Endodermal cell (in vitro differentiated cells): Measurements from ENCODE around the gene MYL7. TPM values are rescaled to one million over a fixed set of nuclear protein-coding genes. Genes with fewer than 3 reads are reported as not detected.
A peak's percentile ranks its signal among the peaks of the same experiment; 100 is the strongest.
"Not testable (repeated sequence)": the region's sequence is repeated elsewhere in the genome, so short reads cannot be mapped to it uniquely, and the experiment has no call there.

Experiments
- DNase-seq: peaks from one replicate; pipeline ENCODE4 v3.0.0-alpha.2; 2017
- H3K27ac ChIP-seq: 2 replicates; pipeline ENCODE4 v1.5.1; 2013; ENCODE audit warnings: mild to moderate bottlenecking, low read depth, low read length, moderate library complexity
- H3K27me3 ChIP-seq: 2 replicates; pipeline ENCODE4 v1.6.1; 2013; ENCODE audit warnings: mild to moderate bottlenecking, low read length, moderate library complexity; ENCODE audit not compliant: insufficient read depth, control insufficient read depth, poor library complexity, severe bottlenecking
- H3K36me3 ChIP-seq: 2 replicates; pipeline ENCODE4 v1.7.0; 2013; ENCODE audit warnings: mild to moderate bottlenecking, low read length, moderate library complexity; ENCODE audit not compliant: control insufficient read depth, insufficient read depth
- H3K4me1 ChIP-seq: one replicate; pipeline ENCODE4 v1.7.0; 2013; ENCODE audit warnings: low read length; ENCODE audit not compliant: control insufficient read depth, insufficient read depth
- H3K4me3 ChIP-seq: 2 replicates; pipeline ENCODE4 v1.5.1; 2013; ENCODE audit warnings: mild to moderate bottlenecking, low read length, moderate library complexity
- H3K9ac ChIP-seq: 2 replicates; pipeline ENCODE4 v1.6.1; 2013; ENCODE audit warnings: mild to moderate bottlenecking, low read length, moderate library complexity; ENCODE audit not compliant: poor library complexity, severe bottlenecking; ENCODE audit errors: extremely low read depth
- H3K9me3 ChIP-seq: 2 replicates; pipeline ENCODE4 v1.6.1; 2013; ENCODE audit warnings: mild to moderate bottlenecking, low read length, moderate library complexity; ENCODE audit not compliant: control insufficient read depth
- H3K27ac Mint-ChIP-seq: 2 replicates; pipeline ENCODE4 v1.8.0; 2020; ENCODE audit warnings: mixed read lengths
- H3K27me3 Mint-ChIP-seq: 2 replicates; pipeline ENCODE4 v1.8.0; 2021; ENCODE audit warnings: mild to moderate bottlenecking, mixed read lengths; ENCODE audit not compliant: insufficient read depth
- H3K36me3 Mint-ChIP-seq: 2 replicates; pipeline ENCODE4 v1.8.0; 2020; ENCODE audit warnings: low read depth, mixed read lengths
- H3K4me1 Mint-ChIP-seq: 2 replicates; pipeline ENCODE4 v1.8.0; 2020; ENCODE audit warnings: mixed read lengths
- H3K4me3 Mint-ChIP-seq: 2 replicates; pipeline ENCODE4 v1.8.0; 2020; ENCODE audit warnings: mild to moderate bottlenecking, moderate library complexity, mixed read lengths
- H3K9me3 Mint-ChIP-seq: 2 replicates; pipeline ENCODE4 v1.8.0; 2020; ENCODE audit warnings: mild to moderate bottlenecking, mixed read lengths
- WGBS, 2 experiments: methylation state at CpG; one replicate each; pipeline versions ENCODE4 v1.1.5 to v1.1.7; 2013; ENCODE audit warnings: missing lambda C conversion rate in 2 of 2, mixed read lengths in 1 of 2; ENCODE audit not compliant: insufficient coverage in 1 of 2, insufficient read length in 1 of 2; 5-methylcytosine and 5-hydroxymethylcytosine counted together
- total RNA-seq, 2 donors: library from RNA; stranded (reverse); fragmentation: NEBNext Ultra II Directional in 1 of 2; extraction: Animal tissue kit (Norgen Biotek cat#: 25700) in 1 of 2; gene quantifications; 2 replicates in 1 of 2; 3 replicates in 1 of 2; pipeline ENCODE4 v1.2.1, GENCODE V29; 2021
- TF ChIP-seq, protein P1 (sequence below): fragments of 200-600 bp; sonication (generic); conservative IDR thresholded peaks from 2 replicates; pipeline ENCODE4 v1.5.0; 2021; ENCODE audit warnings: antibody characterized with exemption, mild to moderate bottlenecking

MYL7 gene
- total RNA-seq, 2 donors from 2014 or later: 115 to 120 TPM

- H3K27ac Mint-ChIP-seq: no peak overlapping the region
- peak; percentile 35 for DNase-seq
- H3K4me1 ChIP-seq: no peaks in the 10 kb centered on the region
- TF ChIP-seq, protein P1, sequence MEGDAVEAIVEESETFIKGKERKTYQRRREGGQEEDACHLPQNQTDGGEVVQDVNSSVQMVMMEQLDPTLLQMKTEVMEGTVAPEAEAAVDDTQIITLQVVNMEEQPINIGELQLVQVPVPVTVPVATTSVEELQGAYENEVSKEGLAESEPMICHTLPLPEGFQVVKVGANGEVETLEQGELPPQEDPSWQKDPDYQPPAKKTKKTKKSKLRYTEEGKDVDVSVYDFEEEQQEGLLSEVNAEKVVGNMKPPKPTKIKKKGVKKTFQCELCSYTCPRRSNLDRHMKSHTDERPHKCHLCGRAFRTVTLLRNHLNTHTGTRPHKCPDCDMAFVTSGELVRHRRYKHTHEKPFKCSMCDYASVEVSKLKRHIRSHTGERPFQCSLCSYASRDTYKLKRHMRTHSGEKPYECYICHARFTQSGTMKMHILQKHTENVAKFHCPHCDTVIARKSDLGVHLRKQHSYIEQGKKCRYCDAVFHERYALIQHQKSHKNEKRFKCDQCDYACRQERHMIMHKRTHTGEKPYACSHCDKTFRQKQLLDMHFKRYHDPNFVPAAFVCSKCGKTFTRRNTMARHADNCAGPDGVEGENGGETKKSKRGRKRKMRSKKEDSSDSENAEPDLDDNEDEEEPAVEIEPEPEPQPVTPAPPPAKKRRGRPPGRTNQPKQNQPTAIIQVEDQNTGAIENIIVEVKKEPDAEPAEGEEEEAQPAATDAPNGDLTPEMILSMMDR: no peak
- H3K36me3 Mint-ChIP-seq: no peaks in the 10 kb centered on the region
- H3K27me3 ChIP-seq: peaks cover 4% of the 10 kb centered on the region
- peaks cover 21% of the 10 kb centered on the region for H3K27me3 Mint-ChIP-seq
- WGBS, 2 experiments: 91 to 99% methylated on average over 7 of the region's 7 CpGs
- no peaks in the 10 kb centered on the region for H3K9me3 ChIP-seq
- H3K4me1 Mint-ChIP-seq: peaks cover 4% of the 10 kb centered on the region
- no peaks in the 10 kb centered on the region for H3K9me3 Mint-ChIP-seq
- H3K4me3 ChIP-seq: no peak overlapping the region
- no peak overlapping the region for H3K27ac ChIP-seq
- H3K4me3 Mint-ChIP-seq: no peak overlapping the region
- H3K36me3 ChIP-seq: no peaks in the 10 kb centered on the region
- no peak overlapping the region for H3K9ac ChIP-seq
Observed at GRCh38 chr7:44176486-44176885, 35.4 kb upstream of the MYL7 start.

DNA sequence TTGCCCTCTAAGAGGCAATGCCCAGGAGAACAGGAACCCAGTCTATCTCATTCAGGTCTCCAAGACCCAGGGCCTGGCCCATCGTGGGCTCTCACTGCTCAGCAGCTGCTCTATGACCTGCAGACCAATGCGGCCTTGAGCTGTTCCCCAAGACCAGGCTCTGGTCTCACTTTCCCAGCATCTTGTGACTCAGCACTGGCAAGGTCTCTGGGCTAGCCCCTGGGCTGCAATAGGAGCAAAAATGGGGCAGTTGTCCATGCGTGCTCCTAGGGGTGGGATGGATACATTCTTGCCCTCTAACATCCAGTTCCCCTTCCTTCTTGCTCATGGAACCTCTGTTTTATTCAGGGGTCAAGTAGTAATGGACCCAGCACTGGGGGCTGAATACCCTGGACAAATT, 34.6 kb upstream of the MYL7 start:
- Histone ChIP-seq H3K36me3 (no peaks in the 10 kb centered on the region), H3K9me3 (no peaks in the 10 kb centered on the region), H3K27me3 (peaks cover 4% of the 10 kb centered on the region), H3K4me3 (no peak overlapping the region), H3K27ac (no peak overlapping the region), H3K4me1 (no peaks in the 10 kb centered on the region), H3K9ac (no peak overlapping the region)
- Mint-ChIP-seq H3K9me3 (peaks cover 2% of the 10 kb centered on the region), H3K4me3 (no peak overlapping the region), H3K36me3 (no peaks in the 10 kb centered on the region), H3K27me3 (peaks cover 17% of the 10 kb centered on the region), H3K27ac (no peak overlapping the region), H3K4me1 (peaks cover 4% of the 10 kb centered on the region)
- DNase-seq: no peak
- TF ChIP-seq, protein P1: no peak
- 77 to 89% methylated on average over 2 to 3 of the region's 3 CpGs for WGBS, 2 experiments

DNA sequence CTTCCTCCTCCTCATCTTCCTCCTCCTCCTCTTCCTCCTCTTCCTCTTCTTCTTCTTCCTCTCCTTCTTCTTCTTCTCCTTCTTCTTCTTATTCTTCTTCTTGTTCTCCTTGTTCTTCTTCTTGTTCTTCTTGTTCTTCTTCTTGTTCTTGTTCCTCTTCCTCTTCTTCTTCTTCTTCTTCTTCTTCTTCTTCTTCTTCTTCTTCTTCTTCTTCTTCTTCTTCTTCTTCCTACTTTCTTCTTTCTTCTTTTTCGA, 33.5 kb upstream of the MYL7 start:
- not testable (repeated sequence) for H3K9me3 ChIP-seq, H3K4me1 Mint-ChIP-seq, H3K4me3 ChIP-seq, H3K27ac Mint-ChIP-seq, H3K36me3 ChIP-seq, H3K27ac ChIP-seq, H3K9me3 Mint-ChIP-seq, H3K36me3 Mint-ChIP-seq, H3K27me3 ChIP-seq, H3K4me1 ChIP-seq, DNase-seq, H3K4me3 Mint-ChIP-seq, H3K9ac ChIP-seq
- peaks cover 17% of the 10 kb centered on the region for H3K27me3 Mint-ChIP-seq
- 78 to 83% methylated on average over 1 of the region's 1 CpG for WGBS, 2 experiments

DNA sequence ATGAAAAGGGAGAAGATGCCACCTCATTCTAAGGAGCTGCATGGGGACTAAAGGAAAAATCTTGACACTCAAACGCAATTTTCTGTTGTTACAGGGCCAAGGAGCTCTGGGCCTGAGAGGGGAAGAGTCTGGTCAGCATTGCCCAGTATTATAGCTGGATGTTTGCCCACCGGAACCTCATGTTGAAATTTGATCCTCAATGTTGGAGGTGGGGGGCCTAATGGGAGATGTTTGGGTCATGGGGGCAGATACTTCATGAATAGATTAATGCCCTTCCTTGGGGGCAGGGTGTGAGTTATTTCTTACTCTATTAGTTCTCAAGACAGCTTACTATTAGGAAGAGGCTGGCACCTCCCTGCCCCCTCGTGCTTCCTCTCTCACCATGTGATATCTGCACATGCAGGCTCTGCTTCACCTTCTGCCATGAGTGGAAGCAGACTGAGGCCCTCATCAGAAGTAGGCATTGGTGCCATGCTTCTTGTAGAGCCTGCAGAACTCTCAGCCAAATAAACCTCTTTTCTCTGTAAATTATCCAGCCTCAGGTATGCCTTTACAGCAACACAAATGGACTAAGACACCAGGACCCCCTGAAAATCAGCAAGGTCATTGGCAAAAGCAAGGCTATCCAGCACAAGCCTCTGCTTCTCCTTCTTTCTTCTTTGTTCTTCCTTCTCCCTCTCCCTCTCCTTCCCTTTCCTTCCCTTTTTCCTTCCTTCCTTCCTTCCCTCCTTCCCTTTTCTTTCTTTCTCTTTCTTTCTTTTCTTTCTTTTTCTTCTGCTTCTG, 33.0 kb upstream of the MYL7 start:
- peaks cover 4% of the 10 kb centered on the region for H3K27me3 ChIP-seq
- no peak overlapping the region for H3K27ac ChIP-seq
- Mint-ChIP-seq H3K4me3 (no peak overlapping the region), H3K27me3 (peaks cover 17% of the 10 kb centered on the region), H3K27ac (no peak overlapping the region), H3K36me3 (no peaks in the 10 kb centered on the region), H3K4me1 (peaks cover 4% of the 10 kb centered on the region), H3K9me3 (peaks cover 2% of the 10 kb centered on the region)
- no peaks in the 10 kb centered on the region for H3K9me3 ChIP-seq
- 90 to 92% methylated on average over 2 to 3 of the region's 3 CpGs for whole genome bisulfite sequencing, 2 experiments
- no peak overlapping the region for H3K9ac ChIP-seq
- peak; percentile 22 for DNase-seq
- no peaks in the 10 kb centered on the region for H3K4me1 ChIP-seq
- no peak overlapping the region for H3K4me3 ChIP-seq
- H3K36me3 ChIP-seq: no peaks in the 10 kb centered on the region
- TF ChIP-seq, protein P1: no peak
